Stimulated activated CD4-positive, alpha-beta T cell treated with anti-CD3 and anti-CD28 coated beads, Interleukin-4, amount 100 ng/mL, for 1 hour (primary cell): ENCODE data around the gene KYNU.

Experiments
- DNase-seq: peaks from one replicate; pipeline ENCODE4 v3.0.0-alpha.2; 2020

KYNU gene

GRCh38 chr2:142967060-142967459 is 89.6 kb downstream of the KYNU start:
- DNase-seq: no peak

- DNase-seq: no peak
Observed at GRCh38 chr2:142973160-142973821, 95.8 kb downstream of the KYNU start.

GRCh38 chr2:142973822-142974207 is 96.4 kb downstream of the KYNU start:
- no peak for DNase-seq

DNA sequence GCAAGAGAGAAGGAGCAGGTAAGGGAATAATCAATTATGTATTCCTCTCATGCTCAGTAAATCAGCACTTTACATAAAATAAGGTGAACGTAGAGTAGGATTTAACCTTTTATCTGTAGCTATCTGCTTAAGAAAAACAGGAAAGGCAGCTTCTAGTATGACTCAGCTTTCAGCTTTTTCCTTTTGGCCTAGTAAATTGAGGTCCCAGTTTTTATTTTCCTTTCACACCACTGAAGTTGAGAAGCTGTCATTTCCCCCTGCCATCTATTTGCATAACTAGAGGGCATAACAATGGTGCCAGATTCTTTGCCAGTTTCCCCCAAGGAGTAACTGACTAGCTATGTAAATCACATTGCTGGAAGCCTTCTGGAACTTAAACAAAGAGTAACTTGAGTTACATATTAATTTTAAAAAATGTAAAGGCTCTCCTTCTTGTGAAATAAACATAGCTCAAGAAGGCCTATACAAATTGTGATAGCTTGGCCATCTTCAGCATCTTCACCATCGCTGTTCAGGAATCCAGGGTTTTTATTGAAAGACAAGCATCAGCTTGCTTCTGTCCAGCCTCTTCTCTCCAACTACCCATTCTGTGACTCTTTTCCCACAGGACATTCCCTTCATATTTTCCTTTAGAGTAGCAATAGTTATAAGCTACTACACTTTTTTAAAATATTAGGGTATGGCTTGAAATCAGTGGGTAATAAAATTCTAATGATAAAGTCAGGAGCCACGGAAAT is 97.0 kb downstream of the KYNU start:
- DNase-seq: no peak

GRCh38 chr2:142975239-142975638 is 97.8 kb downstream of the KYNU start:
- no peak for DNase-seq

- no peak for DNase-seq
Observed at GRCh38 chr2:142980246-142981068, 103.0 kb downstream of the KYNU start.

DNA sequence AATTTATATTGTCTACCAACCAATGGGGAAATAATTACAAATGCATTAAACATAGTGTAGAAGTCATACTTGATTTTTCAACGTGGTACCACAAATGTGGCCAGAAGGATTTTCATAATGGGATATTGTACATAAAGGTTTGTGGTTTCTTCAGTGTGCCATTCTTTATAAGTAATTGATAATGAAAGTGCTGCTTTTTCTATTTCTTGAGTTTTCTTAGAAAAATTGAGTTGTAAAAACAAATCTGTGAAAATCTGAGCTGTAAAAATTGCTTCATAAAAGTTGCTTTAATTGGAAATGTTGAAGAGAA is 103.6 kb downstream of the KYNU start:
- no peak for DNase-seq

- no peak for DNase-seq
Observed at GRCh38 chr2:142981756-142982155, 104.3 kb downstream of the KYNU start.

- DNase-seq: no peak
Observed at GRCh38 chr2:142983174-142983573, 105.7 kb downstream of the KYNU start.

- DNase-seq: no peak
Observed at GRCh38 chr2:142984657-142985056, 107.2 kb downstream of the KYNU start.

GRCh38 chr2:142987044-142987443 is 109.6 kb downstream of the KYNU start:
- no peak for DNase-seq

- DNase-seq: no peak
Observed at GRCh38 chr2:142989273-142990204, 112.1 kb downstream of the KYNU start.

DNA sequence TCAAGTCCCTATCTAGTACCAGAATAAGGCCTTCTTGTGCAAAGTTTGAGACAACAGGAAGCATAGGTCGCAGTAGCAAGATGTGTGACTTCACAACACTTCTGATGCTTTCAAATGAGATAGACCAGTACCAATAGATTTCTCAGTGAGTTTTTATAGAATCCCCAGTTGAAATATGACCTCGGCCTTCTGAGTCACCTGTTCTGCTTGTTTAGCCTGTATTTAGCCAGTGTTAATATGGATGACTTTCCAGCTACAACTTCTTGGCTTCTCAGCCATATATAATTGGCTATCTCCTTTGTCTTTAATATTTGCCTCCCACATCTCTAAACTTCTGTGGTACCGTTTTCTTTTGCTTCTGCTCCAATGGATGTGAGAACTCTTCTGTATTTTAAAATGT is 113.8 kb downstream of the KYNU start:
- no peak for DNase-seq

DNA sequence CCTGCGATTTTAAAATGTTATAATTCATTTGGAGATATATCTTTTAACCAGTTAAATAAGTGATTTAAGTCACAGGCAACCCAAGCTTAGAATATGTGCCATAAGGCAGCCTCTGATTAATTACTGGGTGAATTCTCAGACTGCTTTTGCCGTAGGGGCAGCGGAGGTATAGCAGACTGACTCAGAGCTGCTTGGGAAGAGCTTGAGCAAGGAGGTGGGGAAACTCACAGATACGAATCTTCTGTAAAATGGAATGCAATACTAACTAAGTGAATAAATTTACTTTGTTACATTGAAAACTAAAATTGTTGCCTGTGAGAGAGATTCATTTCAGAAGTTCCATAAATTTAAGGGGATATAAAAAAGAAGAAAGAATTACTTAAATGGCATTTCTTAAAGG is 115.4 kb downstream of the KYNU start:
- no peak for DNase-seq

DNA sequence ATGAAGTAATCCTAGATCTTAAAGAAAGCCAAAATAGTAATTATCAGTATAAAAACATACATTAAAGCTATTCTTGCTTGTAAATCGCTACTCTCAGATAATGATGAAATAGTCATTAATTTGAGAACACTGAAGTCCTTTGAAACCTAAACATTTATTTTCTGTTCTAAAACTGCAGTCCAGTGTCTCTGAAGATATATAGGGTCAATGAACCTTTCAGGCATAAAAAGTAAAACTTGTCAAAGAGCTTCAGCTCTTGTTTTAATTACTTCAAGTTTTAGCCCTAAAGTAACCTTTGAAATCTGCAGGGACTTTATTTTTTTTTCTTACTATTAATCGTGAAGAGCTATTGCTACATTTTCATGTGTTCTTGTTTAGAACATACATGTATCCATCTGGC is 116.3 kb downstream of the KYNU start:
- DNase-seq: no peak

DNA sequence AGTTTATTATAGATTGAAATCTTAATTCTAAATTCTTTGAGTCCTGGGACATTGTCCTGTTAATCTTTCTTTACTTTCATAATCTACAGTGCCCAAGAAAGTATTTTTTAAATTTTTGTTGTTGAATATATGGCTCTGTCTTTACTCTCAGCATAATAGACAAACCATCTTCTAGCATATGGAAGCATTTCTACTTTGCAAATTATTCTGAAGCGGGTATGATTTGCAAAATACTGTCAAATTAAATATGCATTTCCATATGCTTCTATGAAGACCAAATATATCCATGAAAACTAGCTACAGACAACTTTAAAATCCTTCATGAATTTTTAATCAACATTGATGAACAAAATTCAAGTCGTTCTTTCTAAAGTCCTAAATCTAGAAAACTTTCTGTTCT is 117.2 kb downstream of the KYNU start:
- no peak for DNase-seq

DNA sequence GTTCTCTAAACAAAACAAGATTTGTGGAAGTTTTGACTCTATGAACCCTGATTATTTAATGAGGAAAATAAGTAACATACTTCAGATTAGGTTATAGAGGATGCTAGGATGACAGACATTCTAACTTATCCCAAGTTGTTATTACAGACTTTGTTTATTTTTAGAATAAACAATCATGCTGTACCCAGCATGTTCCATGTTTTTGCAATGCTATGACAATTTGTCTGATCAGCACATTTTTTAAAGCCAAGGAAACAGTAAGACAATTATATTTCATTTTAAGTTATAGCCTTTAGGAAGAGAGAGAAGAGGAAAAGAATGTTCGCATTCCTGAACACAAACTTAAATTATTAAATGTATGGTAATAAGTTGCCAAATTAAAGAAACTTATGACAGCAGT is 119.8 kb downstream of the KYNU start:
- no peak for DNase-seq

DNA sequence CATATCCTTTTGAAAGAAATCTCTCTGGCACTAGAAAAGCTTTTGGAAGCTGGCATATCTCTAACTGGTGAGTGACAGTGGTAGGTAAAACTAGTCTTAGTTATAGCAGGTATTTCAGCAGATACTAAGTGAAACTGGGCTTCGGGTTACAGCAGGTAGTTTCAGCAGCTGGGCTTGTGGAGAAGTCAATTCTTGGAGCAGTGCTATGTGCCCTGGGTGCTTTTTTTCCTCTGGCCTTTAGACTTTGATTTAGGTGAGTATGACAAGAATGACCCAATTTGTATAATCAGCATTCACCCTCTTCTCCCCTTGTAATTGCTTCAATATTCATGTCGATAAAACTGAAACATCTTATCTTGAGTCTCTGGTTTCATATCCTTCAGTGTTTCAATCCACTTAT is 123.1 kb downstream of the KYNU start:
- no peak for DNase-seq

DNA sequence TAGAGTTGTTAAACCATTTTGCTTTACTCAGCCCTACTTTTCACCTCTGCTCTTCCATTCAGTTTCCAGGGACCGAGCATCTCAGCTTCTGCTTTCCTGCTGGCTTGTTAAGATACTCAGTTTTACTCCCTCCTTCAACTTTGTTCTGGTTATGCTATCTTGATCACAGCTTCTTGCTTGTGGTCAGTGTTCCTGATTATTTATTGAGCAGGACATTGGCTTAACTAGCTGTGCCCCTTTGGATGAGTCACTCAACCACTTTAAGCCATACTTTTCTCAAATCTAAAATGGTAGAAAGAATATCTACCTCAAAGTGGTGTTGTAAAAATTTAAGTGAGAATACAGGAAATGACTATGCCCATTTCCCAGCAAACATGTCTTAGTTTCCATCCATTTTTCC is 124.0 kb downstream of the KYNU start:
- no peak for DNase-seq

- DNase-seq: no peak
Observed at GRCh38 chr2:143015656-143016055, 138.2 kb downstream of the KYNU start.

DNA sequence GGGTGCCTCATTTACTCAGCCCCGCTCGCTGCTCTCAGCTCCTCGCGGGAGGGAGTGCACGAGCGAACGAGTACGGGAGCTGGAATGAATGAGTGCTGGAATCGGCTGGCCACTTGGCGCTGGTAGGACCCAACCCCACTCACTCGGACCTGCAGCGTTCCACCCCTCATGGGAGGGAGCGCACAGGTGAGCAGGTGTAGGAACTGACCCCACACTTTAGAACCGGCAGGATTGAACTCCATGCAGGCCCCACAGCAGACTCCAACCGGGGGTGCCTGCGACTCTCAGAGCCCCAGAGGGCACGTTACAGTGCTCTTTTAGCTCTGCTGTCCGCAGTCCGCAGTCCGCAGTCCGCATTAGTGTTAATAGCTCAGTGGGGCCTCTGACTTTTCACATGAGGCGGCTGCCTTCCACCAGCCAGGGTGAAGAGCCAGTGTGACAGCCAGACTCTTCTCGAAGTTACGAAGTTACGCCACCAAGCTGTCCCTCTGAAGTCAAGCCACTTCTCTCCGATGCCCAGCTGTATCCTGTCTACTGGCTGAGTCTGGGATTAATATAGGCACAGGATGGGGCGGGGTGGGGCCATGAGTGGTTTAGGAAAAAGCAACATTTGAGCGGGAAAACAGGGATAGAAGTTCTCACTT is 149.1 kb downstream of the KYNU start:
- no peak for DNase-seq

DNA sequence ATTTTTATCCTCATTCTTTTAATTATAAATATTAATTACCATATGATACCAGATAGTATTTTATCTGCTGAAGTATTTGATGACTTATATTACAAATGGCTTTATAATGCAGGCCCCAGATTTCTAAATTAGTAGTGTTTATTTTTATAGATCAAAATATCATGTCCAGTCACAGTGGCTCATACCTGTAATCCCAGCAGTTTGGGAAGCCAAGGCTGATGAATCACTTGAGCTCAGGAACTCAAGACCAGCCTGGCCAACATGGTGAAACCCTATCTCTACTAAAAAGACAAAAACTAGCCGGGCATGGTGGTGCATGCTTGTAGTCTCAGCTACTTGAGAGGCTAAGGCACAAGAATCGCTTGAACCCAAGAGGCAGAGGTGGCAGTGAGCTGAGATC is 151.7 kb downstream of the KYNU start:
- no peak for DNase-seq

- no peak for DNase-seq
Observed at GRCh38 chr2:143030127-143030526, 152.7 kb downstream of the KYNU start.
